K562 (cell line): ENCODE results near the gene ANP32B. TPM values are rescaled to one million over a fixed set of nuclear protein-coding genes. Genes with fewer than 3 reads are reported as not detected.

Experiments
- ETV5 ChIP-seq: sonication (generic); formaldehyde crosslinking; IDR thresholded peaks from 2 replicates; pipeline ENCODE4 v1.4.0; 2020; ENCODE audit warnings: low read depth, mild to moderate bottlenecking, missing genetic modification reagents
- HCFC1 ChIP-seq: IDR thresholded peaks from 2 replicates; pipeline ENCODE4 v1.6.1; 2012; ENCODE audit warnings: low read depth, low read length, improper control_type of control experiment
- KLF1 ChIP-seq: fragments of 450-650 bp; IDR thresholded peaks from 2 replicates; pipeline ENCODE4 v1.6.1; 2016; ENCODE audit warnings: missing genetic modification characterization, missing compliant biosample characterization
- LARP7 ChIP-seq: fragments of 450-650 bp; IDR thresholded peaks from 2 replicates; pipeline ENCODE4 v1.6.1; 2016
- MYBL2 ChIP-seq, 2 experiments: fragments of 450-650 bp in 1 of 2; sonication (generic) in 1 of 2; formaldehyde crosslinking in 1 of 2; IDR thresholded peaks; 2 replicates each; pipeline versions ENCODE4 v1.6.1 to v1.8.1; 2017 to 2022; ENCODE audit warnings: borderline replicate concordance in 1 of 2, inconsistent platforms in 1 of 2, low read depth in 1 of 2, mild to moderate bottlenecking in 1 of 2, missing genetic modification reagents in 1 of 2, moderate library complexity in 1 of 2
- NR3C1 ChIP-seq: sonication (generic); formaldehyde crosslinking; IDR thresholded peaks from 2 replicates; pipeline ENCODE4 v1.8.1; 2022; ENCODE audit warnings: missing genetic modification reagents
- SAP30 ChIP-seq: fragments of 200-600 bp; sonication (generic); IDR thresholded peaks from 2 replicates; pipeline ENCODE4 v1.6.1; 2012; ENCODE audit warnings: borderline replicate concordance, low read depth, mild to moderate bottlenecking, moderate library complexity, low read length, control low read depth, inconsistent platforms; ENCODE audit not compliant: insufficient read depth, poor library complexity, severe bottlenecking
- ZBTB7A ChIP-seq: IDR thresholded peaks from 2 replicates; pipeline ENCODE4 v1.6.1; 2011; ENCODE audit warnings: low read depth, mild to moderate bottlenecking, low read length, moderate library complexity, borderline replicate concordance; ENCODE audit not compliant: control insufficient read depth
- ZNF324 ChIP-seq: fragments of 250-450 bp; sonication (Bioruptor Pico); IDR thresholded peaks from 2 replicates; pipeline ENCODE4 v1.4.0; 2020; ENCODE audit warnings: mild to moderate bottlenecking
- ZNF785 ChIP-seq: fragments of 250-450 bp; sonication (Bioruptor Pico); IDR thresholded peaks from 2 replicates; pipeline ENCODE4 v1.4.0; 2020; ENCODE audit warnings: mild to moderate bottlenecking
- polyA plus RNA-seq, 8 experiments: library from polyadenylated mRNA; depleted of rRNA in 4 of 8; stranded (reverse) in 5 of 8; unstranded in 3 of 8; fragments of >200 nt; fragmentation: Nextera tagmentation in 2 of 8; fragmentation: Illumina TruSeq in 1 of 8; extraction: Ambion mirVana in 2 of 8; extraction: Trizol in 1 of 8; gene quantifications; 2 replicates each; pipeline versions ENCODE4 v1.2.1 to v1.2.3, GENCODE V29; 2011 to 2014; ENCODE audit warnings: inconsistent platforms in 1 of 8, missing spikeins in 1 of 8
- total RNA-seq, 7 experiments: library from RNA; depleted of rRNA in 6 of 7; stranded (reverse); fragments of >200 nt in 6 of 7; fragmentation: Illumina TruSeq in 2 of 7; extraction: Trizol in 2 of 7; gene quantifications; 2 replicates each; pipeline versions ENCODE4 v1.2.1 to v1.2.3, GENCODE V29; 2011 to 2021; ENCODE audit warnings: low replicate concordance in 1 of 7
- TF ChIP-seq, protein P1 (sequence below): fragments of 250-450 bp; sonication (Bioruptor Pico); IDR thresholded peaks from 2 replicates; pipeline ENCODE4 v1.8.0; 2022; ENCODE audit warnings: inconsistent platforms
- TF ChIP-seq, protein P2 (sequence below): fragments of 250-450 bp; sonication (Bioruptor Pico); IDR thresholded peaks from 2 replicates; pipeline ENCODE4 v1.4.0; 2020; ENCODE audit warnings: borderline replicate concordance
- TF ChIP-seq, protein P3 (sequence below): fragments of 250-450 bp; sonication (Bioruptor Pico); IDR thresholded peaks from 2 replicates; pipeline ENCODE4 v1.9.0; 2021; ENCODE audit warnings: mild to moderate bottlenecking, inconsistent platforms
- TF ChIP-seq, protein P4 (sequence below): fragments of 250-450 bp; sonication (Bioruptor Pico); IDR thresholded peaks from 2 replicates; pipeline ENCODE4 v1.5.0; 2021
- TF ChIP-seq, protein P5 (sequence below): fragments of 250-450 bp; sonication (Bioruptor Pico); IDR thresholded peaks from 2 replicates; pipeline ENCODE4 v1.8.0; 2021; ENCODE audit warnings: borderline replicate concordance, mild to moderate bottlenecking, moderate library complexity; ENCODE audit not compliant: poor library complexity, severe bottlenecking
- TF ChIP-seq, protein P6 (sequence below), 2 experiments: fragments of 450-650 bp in 1 of 2; sonication (generic) in 1 of 2; formaldehyde crosslinking; conservative IDR thresholded peaks; 2 replicates each; pipeline versions ENCODE4 v1.4.0 to v1.8.1; 2020 to 2022; ENCODE audit warnings: mild to moderate bottlenecking in 1 of 2, missing genetic modification reagents in 1 of 2

Gene ANP32B
- total and polyA plus RNA-seq, 9 of the 15 experiments (the other 6 are each of a cell fraction or from before 2014, with no cell fraction given), result 68.9 to 815 (median 141) TPM

DNA sequence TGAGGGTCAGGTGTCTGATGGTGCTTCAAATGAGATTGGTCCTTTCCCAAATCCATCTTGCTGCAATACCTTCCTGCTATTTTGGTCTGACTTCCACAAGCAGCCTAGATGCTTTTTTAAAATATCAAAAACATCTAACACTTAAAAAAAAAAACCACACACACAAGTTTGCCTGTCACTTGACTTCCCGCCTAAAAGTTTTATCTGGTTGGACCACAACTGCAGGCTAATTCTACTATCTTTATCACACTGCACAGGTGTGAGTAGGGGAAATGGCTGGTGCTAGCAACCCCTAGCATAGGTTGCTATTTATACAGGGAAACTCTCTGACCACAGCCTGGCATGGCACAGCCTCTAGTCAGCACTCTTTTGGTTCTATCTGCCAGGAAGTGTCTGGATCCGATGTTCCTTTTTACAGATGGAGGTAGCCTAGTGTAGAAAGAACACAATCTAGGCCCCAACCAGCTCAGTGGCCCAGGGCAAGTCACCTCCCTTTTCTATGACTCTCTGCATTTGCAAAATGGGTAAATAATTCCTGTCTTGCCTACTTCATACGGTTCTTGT, 45.0 kb upstream of the ANP32B start, which contains the start of gene HEMGN (continued):
- TF ChIP-seq, protein P1, sequence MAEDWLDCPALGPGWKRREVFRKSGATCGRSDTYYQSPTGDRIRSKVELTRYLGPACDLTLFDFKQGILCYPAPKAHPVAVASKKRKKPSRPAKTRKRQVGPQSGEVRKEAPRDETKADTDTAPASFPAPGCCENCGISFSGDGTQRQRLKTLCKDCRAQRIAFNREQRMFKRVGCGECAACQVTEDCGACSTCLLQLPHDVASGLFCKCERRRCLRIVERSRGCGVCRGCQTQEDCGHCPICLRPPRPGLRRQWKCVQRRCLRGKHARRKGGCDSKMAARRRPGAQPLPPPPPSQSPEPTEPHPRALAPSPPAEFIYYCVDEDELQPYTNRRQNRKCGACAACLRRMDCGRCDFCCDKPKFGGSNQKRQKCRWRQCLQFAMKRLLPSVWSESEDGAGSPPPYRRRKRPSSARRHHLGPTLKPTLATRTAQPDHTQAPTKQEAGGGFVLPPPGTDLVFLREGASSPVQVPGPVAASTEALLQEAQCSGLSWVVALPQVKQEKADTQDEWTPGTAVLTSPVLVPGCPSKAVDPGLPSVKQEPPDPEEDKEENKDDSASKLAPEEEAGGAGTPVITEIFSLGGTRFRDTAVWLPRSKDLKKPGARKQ (CRISPR knock-in tag), result no peak
- TF ChIP-seq, protein P2, sequence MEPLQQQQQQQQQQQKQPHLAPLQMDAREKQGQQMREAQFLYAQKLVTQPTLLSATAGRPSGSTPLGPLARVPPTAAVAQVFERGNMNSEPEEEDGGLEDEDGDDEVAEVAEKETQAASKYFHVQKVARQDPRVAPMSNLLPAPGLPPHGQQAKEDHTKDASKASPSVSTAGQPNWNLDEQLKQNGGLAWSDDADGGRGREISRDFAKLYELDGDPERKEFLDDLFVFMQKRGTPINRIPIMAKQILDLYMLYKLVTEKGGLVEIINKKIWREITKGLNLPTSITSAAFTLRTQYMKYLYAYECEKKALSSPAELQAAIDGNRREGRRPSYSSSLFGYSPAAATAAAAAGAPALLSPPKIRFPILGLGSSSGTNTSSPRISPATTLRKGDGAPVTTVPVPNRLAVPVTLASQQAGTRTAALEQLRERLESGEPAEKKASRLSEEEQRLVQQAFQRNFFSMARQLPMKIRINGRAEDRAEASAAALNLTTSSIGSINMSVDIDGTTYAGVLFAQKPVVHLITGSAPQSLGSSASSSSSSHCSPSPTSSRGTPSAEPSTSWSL, result no peak
- TF ChIP-seq, protein P3, sequence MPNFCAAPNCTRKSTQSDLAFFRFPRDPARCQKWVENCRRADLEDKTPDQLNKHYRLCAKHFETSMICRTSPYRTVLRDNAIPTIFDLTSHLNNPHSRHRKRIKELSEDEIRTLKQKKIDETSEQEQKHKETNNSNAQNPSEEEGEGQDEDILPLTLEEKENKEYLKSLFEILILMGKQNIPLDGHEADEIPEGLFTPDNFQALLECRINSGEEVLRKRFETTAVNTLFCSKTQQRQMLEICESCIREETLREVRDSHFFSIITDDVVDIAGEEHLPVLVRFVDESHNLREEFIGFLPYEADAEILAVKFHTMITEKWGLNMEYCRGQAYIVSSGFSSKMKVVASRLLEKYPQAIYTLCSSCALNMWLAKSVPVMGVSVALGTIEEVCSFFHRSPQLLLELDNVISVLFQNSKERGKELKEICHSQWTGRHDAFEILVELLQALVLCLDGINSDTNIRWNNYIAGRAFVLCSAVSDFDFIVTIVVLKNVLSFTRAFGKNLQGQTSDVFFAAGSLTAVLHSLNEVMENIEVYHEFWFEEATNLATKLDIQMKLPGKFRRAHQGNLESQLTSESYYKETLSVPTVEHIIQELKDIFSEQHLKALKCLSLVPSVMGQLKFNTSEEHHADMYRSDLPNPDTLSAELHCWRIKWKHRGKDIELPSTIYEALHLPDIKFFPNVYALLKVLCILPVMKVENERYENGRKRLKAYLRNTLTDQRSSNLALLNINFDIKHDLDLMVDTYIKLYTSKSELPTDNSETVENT (CRISPR knock-in tag), result no peak
- TF ChIP-seq LARP7 (no peak), ZNF785 (CRISPR knock-in tag) (no peak), HCFC1 (no peak), ETV5 (CRISPR knock-in tag) (peak; percentile 86), NR3C1 (CRISPR knock-in tag) (no peak), MYBL2 (IDR thresholded peaks at IDR 0.05; ENCODE audit: low read depth) (no peak), MYBL2 (CRISPR knock-in tag; IDR thresholded peaks at IDR 0.05; ENCODE audit: borderline replicate concordance) (no peak), ZBTB7A (no peak), KLF1 (tag) (no peak), SAP30 (no peak), ZNF324 (CRISPR knock-in tag) (no peak)
- TF ChIP-seq, protein P4, sequence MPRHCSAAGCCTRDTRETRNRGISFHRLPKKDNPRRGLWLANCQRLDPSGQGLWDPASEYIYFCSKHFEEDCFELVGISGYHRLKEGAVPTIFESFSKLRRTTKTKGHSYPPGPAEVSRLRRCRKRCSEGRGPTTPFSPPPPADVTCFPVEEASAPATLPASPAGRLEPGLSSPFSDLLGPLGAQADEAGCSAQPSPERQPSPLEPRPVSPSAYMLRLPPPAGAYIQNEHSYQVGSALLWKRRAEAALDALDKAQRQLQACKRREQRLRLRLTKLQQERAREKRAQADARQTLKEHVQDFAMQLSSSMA, result no peak
- TF ChIP-seq, protein P5, sequence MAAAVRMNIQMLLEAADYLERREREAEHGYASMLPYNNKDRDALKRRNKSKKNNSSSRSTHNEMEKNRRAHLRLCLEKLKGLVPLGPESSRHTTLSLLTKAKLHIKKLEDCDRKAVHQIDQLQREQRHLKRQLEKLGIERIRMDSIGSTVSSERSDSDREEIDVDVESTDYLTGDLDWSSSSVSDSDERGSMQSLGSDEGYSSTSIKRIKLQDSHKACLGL (CRISPR knock-in tag), result no peak
- TF ChIP-seq, protein P6, sequence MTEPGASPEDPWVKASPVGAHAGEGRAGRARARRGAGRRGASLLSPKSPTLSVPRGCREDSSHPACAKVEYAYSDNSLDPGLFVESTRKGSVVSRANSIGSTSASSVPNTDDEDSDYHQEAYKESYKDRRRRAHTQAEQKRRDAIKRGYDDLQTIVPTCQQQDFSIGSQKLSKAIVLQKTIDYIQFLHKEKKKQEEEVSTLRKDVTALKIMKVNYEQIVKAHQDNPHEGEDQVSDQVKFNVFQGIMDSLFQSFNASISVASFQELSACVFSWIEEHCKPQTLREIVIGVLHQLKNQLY (CRISPR knock-in tag; conservative IDR thresholded peaks at IDR 0.05), result no peak
